Astrocyte (in vitro differentiated cells and primary cell): ENCODE results near the gene SMIM23. TPM values are rescaled to one million over a fixed set of nuclear protein-coding genes. Genes with fewer than 3 reads are reported as not detected.

Source experiments
- DNase-seq: peaks from one replicate; pipeline ENCODE4 v3.0.0-alpha.2; 2010; ENCODE audit warnings: low read depth
- FAIRE-seq: peaks from 2 replicates; lab custom pipeline; 2011; peaks lifted over from hg19 to GRCh38; lab: Jason Lieb, UNC
- H2AFZ ChIP-seq: 2 replicates; pipeline ENCODE4 v1.6.0; 2012; ENCODE audit warnings: low read depth, low read length, inconsistent platforms
- H3K27ac ChIP-seq: 2 replicates; pipeline ENCODE4 v1.5.1; 2011; ENCODE audit warnings: low read depth, low read length, inconsistent platforms
- H3K27me3 ChIP-seq: 2 replicates; pipeline ENCODE4 v1.6.0; 2011; ENCODE audit warnings: low read length, inconsistent platforms; ENCODE audit not compliant: insufficient read depth
- H3K36me3 ChIP-seq: 2 replicates; pipeline ENCODE4 v1.5.1; 2011; ENCODE audit warnings: low read length, inconsistent platforms; ENCODE audit not compliant: insufficient read depth
- H3K4me1 ChIP-seq: 2 replicates; pipeline ENCODE4 v1.5.1; 2011; ENCODE audit warnings: low read length, inconsistent platforms; ENCODE audit not compliant: insufficient read depth
- H3K4me2 ChIP-seq: 2 replicates; pipeline ENCODE4 v1.6.0; 2012; ENCODE audit warnings: low read length, inconsistent platforms
- H3K4me3 ChIP-seq: 2 replicates; pipeline ENCODE4 v1.5.1; 2011; ENCODE audit warnings: low read depth, mild to moderate bottlenecking, low read length, inconsistent platforms; ENCODE audit not compliant: insufficient read depth
- H3K79me2 ChIP-seq: 2 replicates; pipeline ENCODE4 v1.6.0; 2012; ENCODE audit warnings: mild to moderate bottlenecking, low read length, inconsistent platforms; ENCODE audit not compliant: insufficient read depth
- H3K9ac ChIP-seq: 2 replicates; pipeline ENCODE4 v1.6.0; 2012; ENCODE audit warnings: mild to moderate bottlenecking, low read length, inconsistent platforms
- H3K9me3 ChIP-seq: 2 replicates; pipeline ENCODE4 v1.5.1; 2012; ENCODE audit warnings: low read depth, mild to moderate bottlenecking, low read length, inconsistent platforms; ENCODE audit not compliant: insufficient read depth
- H4K20me1 ChIP-seq: 2 replicates; pipeline ENCODE4 v1.6.0; 2012; ENCODE audit warnings: low read length, inconsistent platforms; ENCODE audit not compliant: insufficient read depth
- H3K27ac Mint-ChIP-seq: one replicate; pipeline ENCODE4 v1.8.0; 2021; ENCODE audit warnings: mild to moderate bottlenecking, mixed read lengths; ENCODE audit not compliant: unreplicated experiment
- H3K27me3 Mint-ChIP-seq: one replicate; pipeline ENCODE4 v1.8.0; 2021; ENCODE audit warnings: low read depth, mixed read lengths; ENCODE audit not compliant: unreplicated experiment
- H3K36me3 Mint-ChIP-seq: one replicate; pipeline ENCODE4 v1.8.0; 2021; ENCODE audit warnings: low read depth, mixed read lengths; ENCODE audit not compliant: unreplicated experiment
- H3K4me1 Mint-ChIP-seq: one replicate; pipeline ENCODE4 v1.8.0; 2021; ENCODE audit warnings: low read depth, mixed read lengths; ENCODE audit not compliant: unreplicated experiment
- H3K4me3 Mint-ChIP-seq: one replicate; pipeline ENCODE4 v1.8.0; 2021; ENCODE audit warnings: mild to moderate bottlenecking, moderate library complexity, mixed read lengths; ENCODE audit not compliant: unreplicated experiment
- H3K9me3 Mint-ChIP-seq: one replicate; pipeline ENCODE4 v1.8.0; 2021; ENCODE audit warnings: mild to moderate bottlenecking, mixed read lengths; ENCODE audit not compliant: unreplicated experiment
- EZH2 ChIP-seq: IDR thresholded peaks from 2 replicates; pipeline ENCODE4 v1.6.1; 2012; ENCODE audit warnings: mild to moderate bottlenecking, low read length, inconsistent platforms; ENCODE audit not compliant: insufficient read depth
- total RNA-seq: library from RNA; stranded (reverse); gene quantifications from 2 replicates; pipeline ENCODE4 v1.2.1, GENCODE V29; 2021
- TF ChIP-seq, protein P1 (sequence below): IDR thresholded peaks from 2 replicates; pipeline ENCODE4 v1.5.1; 2011; ENCODE audit warnings: low read depth, mild to moderate bottlenecking, inconsistent platforms, low read length, moderate library complexity; ENCODE audit not compliant: insufficient read depth

SMIM23 gene
- total RNA-seq, 1 donor from 2014 or later = not detected

DNA sequence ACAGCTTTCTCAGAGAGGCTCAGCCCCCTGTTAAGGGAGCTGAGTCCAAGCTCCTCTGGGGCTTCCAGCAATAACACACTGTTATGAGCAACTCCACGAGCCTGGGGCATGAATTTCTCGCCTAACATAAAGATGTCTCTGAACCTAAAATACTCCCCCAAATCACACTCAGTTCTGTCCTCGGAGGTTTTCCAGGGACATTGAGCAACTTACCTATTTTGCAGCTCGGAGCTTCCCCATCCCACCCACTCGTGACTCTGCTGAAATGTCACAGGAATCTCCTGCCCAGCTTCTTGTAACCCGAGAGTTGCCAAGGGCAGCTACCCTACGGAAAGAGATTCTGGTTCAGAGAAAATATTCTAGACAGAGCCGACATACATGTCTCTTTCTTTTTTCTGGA is 47.1 kb upstream of the SMIM23 start:
- H3K79me2 ChIP-seq = no peaks in the 10 kb centered on the region
- FAIRE-seq = no peak
- H3K4me2 ChIP-seq = no peak overlapping the region
- H2AFZ ChIP-seq = no peak overlapping the region
- H3K4me1 ChIP-seq = no peaks in the 10 kb centered on the region
- TF ChIP-seq, protein P1, sequence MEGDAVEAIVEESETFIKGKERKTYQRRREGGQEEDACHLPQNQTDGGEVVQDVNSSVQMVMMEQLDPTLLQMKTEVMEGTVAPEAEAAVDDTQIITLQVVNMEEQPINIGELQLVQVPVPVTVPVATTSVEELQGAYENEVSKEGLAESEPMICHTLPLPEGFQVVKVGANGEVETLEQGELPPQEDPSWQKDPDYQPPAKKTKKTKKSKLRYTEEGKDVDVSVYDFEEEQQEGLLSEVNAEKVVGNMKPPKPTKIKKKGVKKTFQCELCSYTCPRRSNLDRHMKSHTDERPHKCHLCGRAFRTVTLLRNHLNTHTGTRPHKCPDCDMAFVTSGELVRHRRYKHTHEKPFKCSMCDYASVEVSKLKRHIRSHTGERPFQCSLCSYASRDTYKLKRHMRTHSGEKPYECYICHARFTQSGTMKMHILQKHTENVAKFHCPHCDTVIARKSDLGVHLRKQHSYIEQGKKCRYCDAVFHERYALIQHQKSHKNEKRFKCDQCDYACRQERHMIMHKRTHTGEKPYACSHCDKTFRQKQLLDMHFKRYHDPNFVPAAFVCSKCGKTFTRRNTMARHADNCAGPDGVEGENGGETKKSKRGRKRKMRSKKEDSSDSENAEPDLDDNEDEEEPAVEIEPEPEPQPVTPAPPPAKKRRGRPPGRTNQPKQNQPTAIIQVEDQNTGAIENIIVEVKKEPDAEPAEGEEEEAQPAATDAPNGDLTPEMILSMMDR = no peak
- no peak for TF ChIP-seq EZH2
- no peak overlapping the region for H3K9ac ChIP-seq
- peaks cover 1% of the 10 kb centered on the region for H3K9me3 Mint-ChIP-seq
- no peak for DNase-seq
- H3K4me3 ChIP-seq = no peak overlapping the region
- no peaks in the 10 kb centered on the region for H3K36me3 Mint-ChIP-seq
- peaks cover 3% of the 10 kb centered on the region for H3K27me3 ChIP-seq
- no peak overlapping the region for H3K27ac Mint-ChIP-seq
- H3K27ac ChIP-seq = no peak overlapping the region
- no peaks in the 10 kb centered on the region for H3K4me1 Mint-ChIP-seq
- no peaks in the 10 kb centered on the region for H3K9me3 ChIP-seq
- H3K4me3 Mint-ChIP-seq = no peak overlapping the region
- no peaks in the 10 kb centered on the region for H3K36me3 ChIP-seq
- H3K27me3 Mint-ChIP-seq = peaks cover 22% of the 10 kb centered on the region
- no peaks in the 10 kb centered on the region for H4K20me1 ChIP-seq

DNA sequence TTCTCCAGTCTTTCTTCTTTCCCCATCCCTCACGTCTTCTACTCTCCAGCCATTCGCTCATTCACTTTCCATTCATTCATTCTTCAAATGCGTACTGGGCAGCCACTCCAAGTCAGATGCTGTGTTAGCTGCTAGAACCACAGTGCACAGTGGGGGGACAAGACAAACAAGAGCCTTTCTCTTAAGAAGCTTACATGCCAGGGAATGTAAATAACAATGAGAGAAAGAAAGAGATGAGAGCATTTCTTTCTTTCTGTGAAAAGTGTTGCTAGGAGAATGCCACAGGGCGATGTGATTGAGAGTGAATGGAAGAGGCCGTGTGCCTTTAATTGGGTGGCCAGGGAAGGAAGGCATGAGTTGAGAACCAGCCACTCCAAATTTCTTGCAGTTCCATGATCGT is 46.3 kb upstream of the SMIM23 start:
- Mint-ChIP-seq H3K9me3 (peaks cover 1% of the 10 kb centered on the region), H3K27me3 (peaks cover 24% of the 10 kb centered on the region), H3K27ac (no peak overlapping the region), H3K36me3 (no peaks in the 10 kb centered on the region), H3K4me3 (no peak overlapping the region), H3K4me1 (no peaks in the 10 kb centered on the region)
- Histone ChIP-seq H3K27me3 (peaks cover 3% of the 10 kb centered on the region), H3K9me3 (no peaks in the 10 kb centered on the region), H3K79me2 (no peaks in the 10 kb centered on the region), H2AFZ (no peak overlapping the region), H3K4me3 (no peak overlapping the region), H4K20me1 (no peaks in the 10 kb centered on the region), H3K9ac (no peak overlapping the region), H3K36me3 (no peaks in the 10 kb centered on the region), H3K4me1 (no peaks in the 10 kb centered on the region), H3K4me2 (no peak overlapping the region), H3K27ac (no peak overlapping the region)
- no peak for FAIRE-seq
- DNase-seq = no peak
- TF ChIP-seq EZH2 = no peak
- TF ChIP-seq, protein P1 = no peak

DNA sequence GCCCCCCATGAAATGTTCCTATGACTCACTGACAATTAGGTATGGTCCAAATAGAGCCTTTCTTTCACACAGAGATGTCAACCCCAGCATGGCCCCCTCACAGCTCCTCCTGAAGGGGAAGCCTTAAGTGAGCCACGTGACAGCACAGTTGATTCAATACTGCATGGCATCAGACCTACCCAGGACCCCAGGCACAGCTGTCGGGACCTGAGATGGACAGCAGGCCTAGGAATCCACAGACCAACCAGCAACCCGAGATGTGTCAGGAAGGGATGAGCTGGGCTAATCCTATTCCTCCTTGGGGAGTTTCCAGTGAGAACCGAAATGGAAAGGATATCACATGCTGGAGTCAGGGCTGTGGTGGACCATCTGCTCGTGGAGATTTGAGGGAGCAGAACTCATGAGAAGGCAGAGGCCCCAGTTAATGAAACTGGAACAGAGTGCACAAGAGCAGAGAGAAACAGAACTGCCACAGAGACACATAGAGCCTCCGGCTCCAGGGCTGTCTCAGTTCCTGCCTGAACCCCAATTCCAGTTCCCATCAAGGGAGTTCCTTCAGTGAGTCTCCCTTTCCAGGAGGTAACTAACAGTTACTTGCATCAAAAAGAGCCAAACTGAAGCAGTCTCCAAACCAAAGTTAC is 42.1 kb upstream of the SMIM23 start:
- H2AFZ ChIP-seq = no peak overlapping the region
- no peaks in the 10 kb centered on the region for H4K20me1 ChIP-seq
- Mint-ChIP-seq H3K36me3 (no peaks in the 10 kb centered on the region), H3K9me3 (peaks cover 4% of the 10 kb centered on the region), H3K4me1 (no peaks in the 10 kb centered on the region), H3K27ac (no peak overlapping the region), H3K27me3 (peaks cover 23% of the 10 kb centered on the region), H3K4me3 (no peak overlapping the region)
- H3K4me1 ChIP-seq = no peaks in the 10 kb centered on the region
- no peak for FAIRE-seq
- TF ChIP-seq, protein P1 = no peak
- TF ChIP-seq EZH2 = no peak
- H3K4me3 ChIP-seq = no peak overlapping the region
- H3K36me3 ChIP-seq = no peaks in the 10 kb centered on the region
- no peak overlapping the region for H3K4me2 ChIP-seq
- H3K79me2 ChIP-seq = no peaks in the 10 kb centered on the region
- DNase-seq = no peak
- H3K9ac ChIP-seq = no peak overlapping the region
- peaks cover 3% of the 10 kb centered on the region for H3K27me3 ChIP-seq
- H3K9me3 ChIP-seq = no peaks in the 10 kb centered on the region
- no peak overlapping the region for H3K27ac ChIP-seq
